ENCODE measurements around the gene CST4.
"Not testable (repeated sequence)": the region's sequence is repeated elsewhere in the genome, so short reads cannot be mapped to it uniquely, and the experiment has no call there.

Gene CST4

GRCh38 chr20:23669866-23670265 lies 19.0 kb downstream of the CST4 start:
- Histone ChIP-seq H3K4me1 (ENCODE audit: control insufficient read depth in 1 of 2, insufficient read depth in 2 of 2, low read length in 2 of 2) (peaks cover 0 to 3% of the 10 kb centered on the region in 2 donors), H3K36me3 (ENCODE audit: control insufficient read depth in 1 of 2, insufficient read depth in 2 of 2, low read length in 2 of 2) (no peaks in the 10 kb centered on the region), H3K9me3 (ENCODE audit: control insufficient read depth in 1 of 2, low read length in 2 of 2) (no peaks in the 10 kb centered on the region), H3K27me3 (ENCODE audit: low read depth, low read length) (no peaks in the 10 kb centered on the region), H3K4me3 (ENCODE audit: low read depth in 1 of 2, low read length in 2 of 2) (no peak overlapping the region), H3K27ac (ENCODE audit: low read length) (no peak overlapping the region)

- Histone ChIP-seq H3K27me3 (ENCODE audit: low read depth, low read length) (no peaks in the 10 kb centered on the region), H3K36me3 (ENCODE audit: control insufficient read depth in 1 of 2, insufficient read depth in 2 of 2, low read length in 2 of 2) (no peaks in the 10 kb centered on the region), H3K27ac (ENCODE audit: low read length) (no peak overlapping the region), H3K4me1 (ENCODE audit: control insufficient read depth in 1 of 2, insufficient read depth in 2 of 2, low read length in 2 of 2) (peaks cover 0 to 3% of the 10 kb centered on the region in 2 donors), H3K4me3 (ENCODE audit: low read depth in 1 of 2, low read length in 2 of 2) (no peak overlapping the region), H3K9me3 (ENCODE audit: control insufficient read depth in 1 of 2, low read length in 2 of 2) (no peaks in the 10 kb centered on the region)
Measured at GRCh38 chr20:23669327-23669726, 19.5 kb downstream of the CST4 start.

- Histone ChIP-seq H3K27ac (ENCODE audit: low read length) (no peak overlapping the region), H3K9me3 (ENCODE audit: control insufficient read depth in 1 of 2, low read length in 2 of 2) (no peaks in the 10 kb centered on the region), H3K36me3 (ENCODE audit: control insufficient read depth in 1 of 2, insufficient read depth in 2 of 2, low read length in 2 of 2) (no peaks in the 10 kb centered on the region), H3K27me3 (ENCODE audit: low read depth, low read length) (no peaks in the 10 kb centered on the region), H3K4me1 (ENCODE audit: control insufficient read depth in 1 of 2, insufficient read depth in 2 of 2, low read length in 2 of 2) (peaks cover 0 to 3% of the 10 kb centered on the region in 2 donors), H3K4me3 (ENCODE audit: low read depth in 1 of 2, low read length in 2 of 2) (no peak overlapping the region)
Measured at GRCh38 chr20:23668477-23668951, 20.3 kb downstream of the CST4 start.

GRCh38 chr20:23667666-23668065 lies 21.2 kb downstream of the CST4 start:
- H3K4me1 ChIP-seq (ENCODE audit: control insufficient read depth in 1 of 2, insufficient read depth in 2 of 2, low read length in 2 of 2), result peaks cover 0 to 3% of the 10 kb centered on the region in 2 donors
- no peak overlapping the region for H3K27ac ChIP-seq (ENCODE audit: low read length)
- H3K36me3 ChIP-seq (ENCODE audit: control insufficient read depth in 1 of 2, insufficient read depth in 2 of 2, low read length in 2 of 2), result no peaks in the 10 kb centered on the region
- H3K9me3 ChIP-seq (ENCODE audit: control insufficient read depth in 1 of 2, low read length in 2 of 2), result no peaks in the 10 kb centered on the region
- no peaks in the 10 kb centered on the region for H3K27me3 ChIP-seq (ENCODE audit: low read depth, low read length)
- H3K4me3 ChIP-seq (ENCODE audit: low read depth in 1 of 2, low read length in 2 of 2), result no peak overlapping the region

GRCh38 chr20:23666698-23667097 lies 22.1 kb downstream of the CST4 start:
- Histone ChIP-seq H3K27ac (ENCODE audit: low read length) (no peak overlapping the region), H3K9me3 (ENCODE audit: control insufficient read depth in 1 of 2, low read length in 2 of 2) (no peaks in the 10 kb centered on the region), H3K36me3 (ENCODE audit: control insufficient read depth in 1 of 2, insufficient read depth in 2 of 2, low read length in 2 of 2) (no peaks in the 10 kb centered on the region), H3K4me1 (ENCODE audit: control insufficient read depth in 1 of 2, insufficient read depth in 2 of 2, low read length in 2 of 2) (peaks cover 0 to 3% of the 10 kb centered on the region in 2 donors), H3K27me3 (ENCODE audit: low read depth, low read length) (no peaks in the 10 kb centered on the region), H3K4me3 (ENCODE audit: low read depth in 1 of 2, low read length in 2 of 2) (no peak overlapping the region)

GRCh38 chr20:23666189-23666588 lies 22.6 kb downstream of the CST4 start:
- no peaks in the 10 kb centered on the region for H3K36me3 ChIP-seq (ENCODE audit: control insufficient read depth in 1 of 2, insufficient read depth in 2 of 2, low read length in 2 of 2)
- no peaks in the 10 kb centered on the region for H3K9me3 ChIP-seq (ENCODE audit: control insufficient read depth in 1 of 2, low read length in 2 of 2)
- no peaks in the 10 kb centered on the region for H3K27me3 ChIP-seq (ENCODE audit: low read depth, low read length)
- no peak overlapping the region for H3K4me3 ChIP-seq (ENCODE audit: low read depth in 1 of 2, low read length in 2 of 2)
- H3K27ac ChIP-seq (ENCODE audit: low read length), result no peak overlapping the region
- peaks cover 0 to 3% of the 10 kb centered on the region in 2 donors for H3K4me1 ChIP-seq (ENCODE audit: control insufficient read depth in 1 of 2, insufficient read depth in 2 of 2, low read length in 2 of 2)

GRCh38 chr20:23664954-23665353 lies 23.9 kb downstream of the CST4 start:
- peaks cover 0 to 3% of the 10 kb centered on the region in 2 donors for H3K4me1 ChIP-seq (ENCODE audit: control insufficient read depth in 1 of 2, insufficient read depth in 2 of 2, low read length in 2 of 2)
- no peaks in the 10 kb centered on the region for H3K27me3 ChIP-seq (ENCODE audit: low read depth, low read length)
- H3K9me3 ChIP-seq (ENCODE audit: control insufficient read depth in 1 of 2, low read length in 2 of 2), result no peaks in the 10 kb centered on the region
- H3K4me3 ChIP-seq (ENCODE audit: low read depth in 1 of 2, low read length in 2 of 2), result no peak overlapping the region
- H3K27ac ChIP-seq (ENCODE audit: low read length), result no peak overlapping the region
- H3K36me3 ChIP-seq (ENCODE audit: control insufficient read depth in 1 of 2, insufficient read depth in 2 of 2, low read length in 2 of 2), result no peaks in the 10 kb centered on the region

- not testable (repeated sequence) for H3K9me3 ChIP-seq (ENCODE audit: control insufficient read depth in 1 of 2, low read length in 2 of 2); H3K4me3 ChIP-seq (ENCODE audit: low read depth in 1 of 2, low read length in 2 of 2); H3K27ac ChIP-seq (ENCODE audit: low read length); H3K4me1 ChIP-seq (ENCODE audit: control insufficient read depth in 1 of 2, insufficient read depth in 2 of 2, low read length in 2 of 2); H3K36me3 ChIP-seq (ENCODE audit: control insufficient read depth in 1 of 2, insufficient read depth in 2 of 2, low read length in 2 of 2); H3K27me3 ChIP-seq (ENCODE audit: low read depth, low read length)
Measured at GRCh38 chr20:23664046-23664445, 24.8 kb downstream of the CST4 start.

GRCh38 chr20:23663180-23663579 lies 25.7 kb downstream of the CST4 start:
- H3K4me1 ChIP-seq (ENCODE audit: control insufficient read depth in 1 of 2, insufficient read depth in 2 of 2, low read length in 2 of 2), result peaks cover 0 to 3% of the 10 kb centered on the region in 2 donors
- H3K4me3 ChIP-seq (ENCODE audit: low read depth in 1 of 2, low read length in 2 of 2), result no peak overlapping the region
- H3K9me3 ChIP-seq (ENCODE audit: control insufficient read depth in 1 of 2, low read length in 2 of 2), result no peaks in the 10 kb centered on the region

GRCh38 chr20:23662276-23662870 lies 26.5 kb downstream of the CST4 start:
- Histone ChIP-seq H3K4me3 (ENCODE audit: low read depth in 1 of 2, low read length in 2 of 2) (no peak overlapping the region), H3K27me3 (ENCODE audit: low read depth, low read length) (no peaks in the 10 kb centered on the region), H3K9me3 (ENCODE audit: control insufficient read depth in 1 of 2, low read length in 2 of 2) (no peaks in the 10 kb centered on the region)

More at GRCh38 chr20:23663180-23663579, 25.7 kb downstream of the CST4 start:
- Histone ChIP-seq H3K36me3 (ENCODE audit: control insufficient read depth in 1 of 2, insufficient read depth in 2 of 2, low read length in 2 of 2) (no peaks in the 10 kb centered on the region), H3K27ac (ENCODE audit: low read length) (no peak overlapping the region), H3K27me3 (ENCODE audit: low read depth, low read length) (no peaks in the 10 kb centered on the region)

GRCh38 chr20:23661002-23661429 lies 27.8 kb downstream of the CST4 start:
- no peak overlapping the region for H3K4me3 ChIP-seq (ENCODE audit: low read depth in 1 of 2, low read length in 2 of 2)
- H3K9me3 ChIP-seq (ENCODE audit: control insufficient read depth in 1 of 2, low read length in 2 of 2), result no peaks in the 10 kb centered on the region
- no peaks in the 10 kb centered on the region for H3K36me3 ChIP-seq (ENCODE audit: control insufficient read depth in 1 of 2, insufficient read depth in 2 of 2, low read length in 2 of 2)
- no peak overlapping the region for H3K27ac ChIP-seq (ENCODE audit: low read length)
- peaks cover 0 to 3% of the 10 kb centered on the region in 2 donors for H3K4me1 ChIP-seq (ENCODE audit: control insufficient read depth in 1 of 2, insufficient read depth in 2 of 2, low read length in 2 of 2)
- H3K27me3 ChIP-seq (ENCODE audit: low read depth, low read length), result no peaks in the 10 kb centered on the region

More at GRCh38 chr20:23662276-23662870, 26.5 kb downstream of the CST4 start:
- no peak overlapping the region for H3K27ac ChIP-seq (ENCODE audit: low read length)
- H3K4me1 ChIP-seq (ENCODE audit: control insufficient read depth in 1 of 2, insufficient read depth in 2 of 2, low read length in 2 of 2), result peaks cover 0 to 3% of the 10 kb centered on the region in 2 donors
- H3K36me3 ChIP-seq (ENCODE audit: control insufficient read depth in 1 of 2, insufficient read depth in 2 of 2, low read length in 2 of 2), result no peaks in the 10 kb centered on the region
